22Rv1 (cell line): ENCODE measurements around the gene AKAP8L.
A peak's percentile ranks its signal among the peaks of the same experiment; 100 is the strongest.

Experiments used
- H3K27ac ChIP-seq: fragments of 450-650 bp; 2 replicates; pipeline ENCODE4 v1.5.1; 2017
- ZFX ChIP-seq: fragments of 450-650 bp; IDR thresholded peaks from 2 replicates; pipeline ENCODE4 v1.6.1; 2017; ENCODE audit warnings: antibody characterized with exemption, borderline replicate concordance
- TF ChIP-seq, protein P1 (sequence below): fragments of 450-650 bp; IDR thresholded peaks from 2 replicates; pipeline ENCODE4 v1.5.1; 2017; ENCODE audit warnings: mild to moderate bottlenecking

Gene AKAP8L

DNA sequence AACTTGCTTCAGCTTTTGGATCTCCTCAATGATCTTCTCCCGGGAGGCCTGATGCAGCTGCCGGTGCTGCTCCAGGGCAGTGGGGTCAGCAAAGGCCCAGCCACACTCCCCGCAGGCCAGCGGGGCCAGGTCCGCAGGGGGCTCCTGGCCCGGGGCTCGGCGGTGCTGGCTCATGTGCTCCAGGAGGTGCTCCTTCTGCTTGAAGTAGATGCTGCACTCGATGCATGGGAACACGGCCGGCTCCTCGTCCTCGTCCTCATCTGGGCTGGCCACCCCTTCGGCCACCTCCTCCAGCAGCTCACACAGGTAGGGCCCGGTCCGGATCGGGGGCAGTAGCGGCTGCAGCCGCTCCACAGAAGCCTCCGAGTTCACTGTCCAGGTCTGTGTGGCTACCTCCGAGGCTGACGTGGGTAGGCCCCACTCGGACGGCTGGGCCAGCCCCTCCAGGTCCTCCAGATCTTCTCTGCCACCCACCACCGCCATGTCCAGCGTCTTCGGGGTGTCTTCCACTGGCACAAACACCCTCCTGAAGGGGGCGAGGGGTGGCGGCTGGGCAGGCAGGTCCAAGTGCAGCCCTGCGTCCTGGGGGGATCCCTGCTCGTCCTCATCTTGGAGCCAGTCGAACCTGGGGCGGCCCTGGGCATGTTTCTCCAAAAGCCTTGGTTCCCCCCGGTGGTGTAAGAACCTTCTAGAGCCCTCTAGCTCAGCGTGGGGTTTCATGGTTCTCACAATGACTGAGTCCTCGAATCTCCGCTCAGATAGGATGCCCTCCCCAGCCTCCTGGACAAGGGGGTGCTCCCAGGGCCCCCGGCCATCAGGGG, 21.2 kb upstream of the AKAP8L start:
- H3K27ac ChIP-seq = no peak overlapping the region
- no peak for TF ChIP-seq ZFX
- TF ChIP-seq, protein P1, sequence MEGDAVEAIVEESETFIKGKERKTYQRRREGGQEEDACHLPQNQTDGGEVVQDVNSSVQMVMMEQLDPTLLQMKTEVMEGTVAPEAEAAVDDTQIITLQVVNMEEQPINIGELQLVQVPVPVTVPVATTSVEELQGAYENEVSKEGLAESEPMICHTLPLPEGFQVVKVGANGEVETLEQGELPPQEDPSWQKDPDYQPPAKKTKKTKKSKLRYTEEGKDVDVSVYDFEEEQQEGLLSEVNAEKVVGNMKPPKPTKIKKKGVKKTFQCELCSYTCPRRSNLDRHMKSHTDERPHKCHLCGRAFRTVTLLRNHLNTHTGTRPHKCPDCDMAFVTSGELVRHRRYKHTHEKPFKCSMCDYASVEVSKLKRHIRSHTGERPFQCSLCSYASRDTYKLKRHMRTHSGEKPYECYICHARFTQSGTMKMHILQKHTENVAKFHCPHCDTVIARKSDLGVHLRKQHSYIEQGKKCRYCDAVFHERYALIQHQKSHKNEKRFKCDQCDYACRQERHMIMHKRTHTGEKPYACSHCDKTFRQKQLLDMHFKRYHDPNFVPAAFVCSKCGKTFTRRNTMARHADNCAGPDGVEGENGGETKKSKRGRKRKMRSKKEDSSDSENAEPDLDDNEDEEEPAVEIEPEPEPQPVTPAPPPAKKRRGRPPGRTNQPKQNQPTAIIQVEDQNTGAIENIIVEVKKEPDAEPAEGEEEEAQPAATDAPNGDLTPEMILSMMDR = no peak

DNA sequence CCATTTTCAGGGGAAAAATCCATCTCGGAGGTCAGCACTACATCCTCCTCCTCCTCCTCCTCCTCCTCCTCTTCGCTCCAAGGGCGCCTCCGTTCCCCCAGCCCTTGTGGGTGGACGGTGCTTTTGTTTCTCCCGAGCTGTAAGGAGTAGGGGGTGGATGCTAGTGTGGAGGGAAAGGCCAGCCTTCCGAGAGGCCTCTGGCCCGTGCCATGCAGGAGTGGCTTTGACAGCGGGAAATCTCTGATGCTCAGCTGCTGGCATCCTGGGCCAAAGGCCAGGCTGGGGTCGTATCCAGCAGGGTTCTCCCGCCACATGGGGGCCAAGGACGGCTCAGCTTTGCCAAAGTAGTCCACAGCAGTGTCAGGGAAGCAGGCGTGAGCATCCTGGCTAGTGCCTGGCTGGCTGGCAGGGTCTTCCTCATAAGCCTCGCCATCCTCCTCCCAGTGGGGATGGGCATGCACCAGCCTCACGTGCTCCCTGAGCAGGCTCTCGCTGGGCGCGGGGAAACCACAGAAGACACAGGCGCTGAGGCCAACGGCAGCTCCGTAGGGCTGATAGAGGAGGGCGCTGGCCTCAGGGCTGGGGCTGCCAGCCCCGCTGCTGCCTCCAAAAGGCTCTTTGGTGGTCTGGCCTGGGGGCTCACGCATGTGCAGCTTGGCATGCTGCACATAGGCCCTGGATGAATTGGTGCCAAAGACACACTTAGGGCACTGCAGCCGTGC, 20.5 kb upstream of the AKAP8L start:
- H3K27ac ChIP-seq = no peak overlapping the region

DNA sequence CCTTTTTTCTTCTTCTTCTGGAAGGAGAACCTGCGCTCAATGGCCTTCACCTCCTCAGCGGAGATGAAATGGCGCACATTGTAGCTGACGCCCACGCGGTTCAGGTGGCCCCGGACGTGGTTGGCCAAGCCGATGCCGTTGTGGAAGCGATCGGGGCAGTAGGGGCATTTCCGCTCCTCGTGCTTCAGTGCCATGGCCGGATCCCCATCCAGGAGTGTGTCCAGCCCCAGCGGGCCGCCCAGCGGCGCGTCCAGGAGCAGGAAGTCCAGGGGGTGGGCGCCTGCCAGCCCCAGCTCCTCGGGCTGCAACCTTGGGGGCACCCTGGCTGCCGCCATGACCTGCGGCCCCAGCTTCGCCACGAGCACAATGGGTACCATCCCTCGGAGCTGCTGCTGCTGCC, 19.8 kb upstream of the AKAP8L start:
- TF ChIP-seq, protein P1 = no peak
- TF ChIP-seq ZFX = no peak
- H3K27ac ChIP-seq = no peak overlapping the region

More for the DNA sequence above, 20.5 kb upstream of the AKAP8L start:
- TF ChIP-seq ZFX = no peak
- TF ChIP-seq, protein P1 = no peak

DNA sequence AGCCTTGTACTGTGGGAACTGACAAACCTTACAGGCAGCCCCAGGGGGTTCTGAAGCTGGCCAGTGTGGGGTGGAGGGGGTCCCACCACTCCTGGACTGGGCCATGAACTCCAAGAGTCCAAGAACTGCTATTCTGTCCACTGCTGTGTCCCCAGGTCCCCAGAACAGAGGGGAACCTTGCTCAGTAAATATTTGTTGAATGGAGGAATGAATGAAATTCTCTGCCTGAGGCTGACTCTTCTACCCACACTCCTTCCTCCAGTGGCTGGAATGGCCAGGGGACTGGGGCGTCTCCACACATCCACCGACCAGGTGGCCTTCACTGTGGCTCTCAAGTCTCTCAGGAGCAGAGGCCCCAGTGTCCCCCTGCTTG, 19.3 kb upstream of the AKAP8L start:
- no peak overlapping the region for H3K27ac ChIP-seq
- TF ChIP-seq, protein P1 = no peak
- TF ChIP-seq ZFX = no peak

DNA sequence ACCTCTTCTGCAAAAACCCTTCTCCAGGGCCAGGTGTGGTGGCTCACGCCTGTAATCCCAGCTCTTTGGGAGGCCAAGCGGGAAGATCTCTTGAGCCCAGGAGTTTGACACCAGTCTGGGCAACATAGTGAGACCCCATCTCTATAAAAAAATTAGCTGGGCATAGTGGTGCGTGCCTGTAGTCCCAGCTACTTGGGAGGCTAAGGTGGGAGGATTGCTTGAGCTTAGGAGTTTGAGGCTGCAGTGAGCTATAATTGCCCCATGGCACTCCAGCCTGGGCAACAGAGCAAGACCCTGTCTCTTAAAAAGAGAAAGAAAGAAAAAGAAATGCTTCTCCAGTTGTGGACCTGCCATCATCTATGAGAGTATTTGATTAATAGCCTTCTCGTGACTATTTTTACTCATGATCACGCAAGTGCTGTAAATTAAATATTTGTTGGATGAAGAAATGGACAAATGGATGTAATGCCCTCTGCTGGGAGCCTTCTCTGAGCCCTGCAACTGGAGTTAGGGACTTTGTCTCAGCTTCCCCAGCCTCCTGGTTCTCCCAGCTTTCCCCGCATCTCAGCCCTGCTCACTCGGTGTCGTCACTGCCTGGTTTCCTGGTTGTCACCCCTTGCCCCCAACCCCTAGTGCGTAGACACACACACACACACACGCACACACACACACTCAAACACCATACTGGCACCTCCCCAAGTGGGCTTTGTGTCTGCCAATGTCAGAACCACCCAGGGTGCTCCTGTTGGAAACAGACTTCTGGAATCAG, 18.8 kb upstream of the AKAP8L start:
- no peak overlapping the region for H3K27ac ChIP-seq
- TF ChIP-seq, protein P1 = 0 out of 2 replicates have a peak, but pooled peaks have one; percentile 6
- no peak for TF ChIP-seq ZFX

DNA sequence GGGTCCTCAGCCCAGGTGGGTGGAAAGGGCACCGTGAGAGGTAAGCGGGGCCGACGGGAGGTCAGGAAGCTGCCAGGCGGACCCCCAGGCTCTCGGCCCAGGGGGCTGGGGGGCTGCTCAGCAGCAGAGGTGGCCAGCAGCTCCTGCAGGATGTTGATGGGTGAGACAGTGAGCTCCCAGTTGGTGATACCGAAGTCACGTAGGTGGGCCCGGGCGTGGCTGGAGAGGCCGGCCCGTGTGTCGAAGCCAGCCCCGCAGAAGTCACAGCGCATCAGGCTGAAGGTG, 18.0 kb upstream of the AKAP8L start:
- no peak overlapping the region for H3K27ac ChIP-seq
- TF ChIP-seq, protein P1 = no peak
- TF ChIP-seq ZFX = no peak
